Activated CD4-positive, alpha-beta T cell treated with anti-CD3 and anti-CD28 coated beads for 24 hours (primary cell): Measurements from ENCODE around the gene FAM89B.

Experiments used
- DNase-seq, 2 donors: peaks; one replicate each; pipeline ENCODE4 v3.0.0-alpha.2; 2020; ENCODE audit warnings: low read depth in 2 of 2

The FAM89B gene

GRCh38 chr11:65573391-65574079 lies 1.2 kb downstream of the FAM89B start:
- DNase-seq, result no peak

DNA sequence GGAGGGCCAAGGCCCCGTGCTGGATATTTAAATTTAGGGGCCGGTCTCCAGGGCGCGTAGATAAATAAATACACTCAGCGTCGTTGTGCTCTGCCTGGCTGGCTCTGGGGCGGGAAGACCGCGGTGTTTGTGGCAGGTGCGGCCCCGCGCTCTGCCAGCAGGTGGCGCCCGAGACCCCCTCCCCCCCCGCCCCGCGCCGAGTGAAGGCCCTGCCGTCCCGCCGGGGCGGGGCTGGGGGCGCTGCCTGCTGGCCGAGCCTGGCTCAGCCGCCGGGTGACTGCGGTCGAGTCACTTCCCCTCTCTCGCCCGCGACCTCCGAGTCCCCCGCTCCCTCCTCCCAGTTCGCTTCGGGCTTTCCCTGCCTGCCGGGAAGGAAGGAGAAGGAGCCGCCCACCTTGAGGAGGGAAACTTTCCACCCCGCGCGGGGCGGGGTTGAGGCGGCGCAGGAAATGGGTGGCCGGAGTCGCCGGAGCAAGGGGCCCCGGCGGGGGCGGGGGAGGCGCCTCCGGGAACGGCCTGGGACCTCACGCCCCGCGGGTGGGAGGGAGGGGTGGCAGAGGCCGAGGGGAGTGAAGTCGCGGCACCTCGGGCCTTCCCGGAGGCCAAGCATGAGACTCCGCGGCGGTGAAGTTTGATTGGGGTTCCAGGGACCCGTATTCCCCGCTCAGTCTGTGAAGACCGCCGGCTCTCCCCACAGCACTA lies 1.9 kb downstream of the FAM89B start:
- DNase-seq, result peak; percentile 72 to 88

DNA sequence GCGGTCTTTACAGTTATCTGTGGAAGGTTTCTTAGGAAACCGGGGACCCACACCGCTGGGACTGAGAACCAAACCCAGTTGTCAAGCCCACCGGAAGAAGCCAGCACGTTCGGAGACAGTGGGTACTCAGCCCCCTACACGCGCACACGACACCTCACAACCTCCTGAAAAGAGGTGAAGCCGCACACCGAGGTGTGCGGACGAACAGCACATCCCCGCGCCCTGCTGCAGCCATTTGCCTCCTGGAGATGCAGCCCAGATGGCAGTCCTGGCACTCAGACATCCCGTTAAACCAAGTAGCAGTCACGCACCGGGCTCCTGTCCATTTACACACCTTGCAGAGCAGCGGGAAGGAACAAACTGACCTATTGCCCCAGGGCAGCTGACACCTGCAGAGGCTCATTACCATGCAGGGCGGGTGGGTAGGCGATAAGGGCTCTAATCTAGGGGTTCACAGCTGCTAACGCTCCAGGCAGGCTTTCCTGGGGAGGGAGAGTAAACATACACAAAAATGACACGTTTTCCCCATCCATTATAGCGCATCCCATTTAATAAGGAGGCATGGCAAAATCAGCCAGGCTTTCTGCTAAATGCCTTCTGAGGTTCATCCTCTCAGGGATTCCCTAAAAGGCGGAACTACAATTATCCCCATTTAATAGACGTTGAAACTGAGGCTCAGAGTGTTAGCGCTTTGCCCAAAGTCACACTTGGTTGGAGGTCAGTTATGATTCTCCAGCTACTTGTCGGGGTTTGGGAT lies 2.7 kb downstream of the FAM89B start:
- no peak for DNase-seq

DNA sequence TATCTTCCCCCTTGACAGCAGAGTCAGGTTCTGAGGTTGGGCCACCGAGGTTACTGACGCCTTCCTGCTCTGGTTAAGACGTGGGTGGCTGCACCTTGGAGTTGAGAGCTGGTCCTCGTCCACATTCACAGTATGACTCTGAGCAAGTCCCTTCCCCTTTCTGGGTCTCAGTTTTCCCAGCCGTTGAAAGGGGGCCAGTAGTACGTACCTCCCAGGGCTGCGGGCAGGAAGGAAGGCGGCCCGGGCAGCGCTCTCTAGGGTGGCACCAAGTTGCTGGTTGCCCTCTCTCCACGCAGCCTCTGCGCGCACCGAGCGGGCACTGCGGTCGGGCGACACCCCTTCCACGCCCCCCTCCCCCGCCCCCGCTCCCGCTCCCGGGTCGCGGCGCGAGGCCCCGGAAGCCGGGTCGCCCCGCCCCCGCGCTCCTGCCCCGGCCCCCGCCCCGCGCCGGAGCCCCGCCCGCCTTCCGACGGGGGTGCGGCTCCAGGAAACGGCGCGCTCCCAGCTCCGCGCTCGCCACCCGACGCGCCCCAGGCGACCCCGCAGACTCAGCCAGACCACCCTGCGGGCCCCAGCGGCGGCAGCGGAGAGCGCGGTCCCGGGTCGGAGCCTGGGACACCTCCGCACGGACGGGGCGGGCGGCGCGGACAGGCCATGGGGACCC lies 3.4 kb downstream of the FAM89B start, which contains the start of gene EHBP1L1:
TSS of gene EHBP1L1 (plus strand) at position 486 of the 664 bp plus-strand sequence. CDS start 250 bp downstream, outside the sequence.
- DNase-seq, result peak; percentile 44 to 67

GRCh38 chr11:65576232-65576866 lies 4.0 kb downstream of the FAM89B start:
- no peak for DNase-seq

DNA sequence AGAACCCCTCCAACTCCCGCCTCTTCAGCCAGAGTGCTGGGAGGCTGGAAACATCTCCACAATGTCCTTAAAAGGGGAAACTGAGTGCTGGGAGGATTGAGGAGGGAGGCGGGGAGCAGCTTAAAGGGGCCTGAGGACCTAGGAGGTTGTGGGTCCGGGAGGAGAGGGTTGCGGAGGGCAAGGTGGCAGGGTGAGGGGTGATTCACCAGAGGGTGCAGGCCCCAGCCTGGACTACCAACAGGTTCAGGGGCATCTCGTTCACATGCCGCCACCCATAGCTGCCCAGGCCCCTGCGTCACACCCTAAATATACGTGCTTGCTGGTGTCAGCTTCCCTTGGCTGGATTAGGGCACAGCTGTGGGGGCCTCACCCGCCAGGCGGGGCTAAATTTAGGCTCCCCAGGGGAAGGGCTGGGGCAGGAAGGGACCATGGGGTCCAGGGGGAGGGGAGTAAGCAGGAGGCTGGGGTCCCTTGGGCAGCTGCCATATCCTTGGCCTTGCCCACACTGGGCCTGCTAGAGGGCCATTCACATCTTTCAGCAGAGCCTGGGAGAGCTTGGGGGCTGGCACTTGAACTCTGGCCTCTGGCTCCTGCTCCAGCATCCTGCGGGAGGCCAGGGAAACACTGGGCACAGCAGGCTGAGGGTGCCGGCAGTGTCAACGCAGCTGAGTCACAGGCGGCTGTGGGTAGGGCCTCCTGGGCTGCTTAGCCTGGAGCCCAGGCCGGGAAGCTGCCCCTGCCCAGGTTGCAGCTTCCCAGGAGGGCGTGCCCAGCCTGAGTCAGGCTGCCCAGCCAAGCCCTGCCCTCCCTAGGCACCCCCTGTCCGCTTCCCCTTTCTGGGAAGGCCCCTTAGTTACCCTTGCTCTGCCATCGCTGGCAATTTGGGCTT lies 4.8 kb downstream of the FAM89B start:
- no peak for DNase-seq

DNA sequence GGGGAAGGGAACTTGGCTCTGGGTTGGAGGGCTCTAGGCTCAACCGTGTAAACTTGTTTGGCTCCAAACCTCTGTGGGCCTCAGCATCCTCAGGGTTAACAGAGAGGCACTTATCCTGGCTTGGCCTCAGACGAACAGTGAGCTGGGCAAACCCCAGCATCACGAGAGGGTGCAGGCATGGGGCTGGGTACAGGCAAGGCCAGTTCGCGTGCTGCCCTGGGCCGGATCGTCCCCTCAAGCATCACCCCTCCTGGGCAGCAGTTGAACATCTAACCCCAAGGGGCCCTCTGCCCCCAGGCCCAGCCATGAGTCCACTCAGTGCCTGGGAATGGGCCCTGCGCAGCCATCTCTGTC lies 5.4 kb downstream of the FAM89B start:
- DNase-seq, result no peak

GRCh38 chr11:65578134-65578533 lies 5.8 kb downstream of the FAM89B start:
- DNase-seq, result no peak

- no peak for DNase-seq
Observed at GRCh38 chr11:65578667-65579066, 6.3 kb downstream of the FAM89B start.

GRCh38 chr11:65579291-65579690 lies 7.0 kb downstream of the FAM89B start:
- no peak for DNase-seq

DNA sequence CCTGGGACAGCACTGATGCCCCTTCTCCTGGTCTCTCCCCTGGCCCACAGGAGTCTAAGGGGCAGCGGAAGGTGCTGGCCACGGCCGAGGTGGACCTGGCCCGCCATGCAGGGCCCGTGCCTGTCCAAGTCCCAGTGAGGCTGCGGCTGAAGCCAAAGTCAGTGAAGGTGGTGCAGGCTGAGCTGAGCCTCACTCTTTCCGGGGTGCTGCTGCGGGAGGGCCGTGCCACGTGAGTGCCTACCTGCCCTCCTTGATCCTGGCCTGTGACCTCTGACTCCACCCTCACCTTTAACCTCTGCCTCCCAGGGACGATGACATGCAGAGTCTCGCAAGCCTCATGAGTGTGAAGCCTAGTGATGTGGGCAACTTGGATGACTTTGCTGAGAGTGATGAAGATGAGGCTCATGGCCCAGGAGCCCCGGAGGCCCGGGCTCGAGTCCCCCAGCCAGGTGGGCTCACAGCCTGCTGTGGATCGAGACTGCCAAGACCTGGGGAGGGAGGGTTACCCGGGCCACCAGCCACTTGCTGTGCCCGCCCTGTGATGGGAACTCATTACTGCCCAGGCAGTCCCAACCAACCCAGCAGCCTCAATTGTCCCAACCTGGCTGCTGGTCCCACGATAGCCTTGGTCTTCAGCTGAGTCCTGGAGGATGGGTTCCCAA lies 7.8 kb downstream of the FAM89B start:
- no peak for DNase-seq

DNA sequence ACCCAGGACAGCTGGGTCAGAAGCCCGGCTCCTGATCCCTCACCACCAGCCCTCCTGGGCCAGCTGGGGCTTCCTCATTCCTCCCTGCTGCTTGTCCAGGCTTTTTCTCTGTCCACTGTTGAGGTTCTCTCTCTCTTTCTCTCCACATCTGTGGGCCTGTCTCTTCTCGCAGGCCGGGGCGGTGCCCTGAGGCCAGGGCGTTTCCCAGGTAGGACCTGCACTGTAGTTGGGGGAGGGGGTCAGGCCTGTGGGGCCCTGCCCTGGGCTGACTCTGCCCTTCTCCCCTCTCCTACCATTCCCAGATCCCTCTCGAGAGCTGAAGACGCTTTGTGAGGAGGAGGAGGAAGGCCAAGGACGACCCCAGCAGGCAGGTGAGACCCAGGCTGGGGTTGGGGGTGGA lies 8.4 kb downstream of the FAM89B start:
- DNase-seq, result no peak

DNA sequence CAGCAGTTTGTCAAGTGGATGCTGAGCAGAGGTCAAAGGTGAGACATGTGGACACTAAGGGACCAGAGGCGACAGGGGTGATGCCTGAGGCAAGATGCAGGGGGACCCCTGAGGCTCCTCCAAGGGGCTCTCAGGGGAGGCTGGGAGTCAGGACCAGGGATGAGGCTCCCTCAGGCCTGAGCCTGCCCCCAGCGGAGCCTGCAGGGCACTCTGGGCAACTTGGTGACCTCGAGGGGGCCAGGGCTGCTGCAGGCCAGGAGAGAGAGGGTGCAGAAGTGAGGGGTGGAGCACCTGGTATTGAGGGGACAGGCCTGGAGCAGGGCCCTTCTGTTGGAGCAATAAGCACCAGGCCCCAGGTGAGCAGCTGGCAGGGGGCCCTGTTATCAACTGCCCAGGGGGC lies 9.6 kb downstream of the FAM89B start:
- no peak for DNase-seq

GRCh38 chr11:65583589-65583988 lies 11.3 kb downstream of the FAM89B start:
- DNase-seq, result no peak

DNA sequence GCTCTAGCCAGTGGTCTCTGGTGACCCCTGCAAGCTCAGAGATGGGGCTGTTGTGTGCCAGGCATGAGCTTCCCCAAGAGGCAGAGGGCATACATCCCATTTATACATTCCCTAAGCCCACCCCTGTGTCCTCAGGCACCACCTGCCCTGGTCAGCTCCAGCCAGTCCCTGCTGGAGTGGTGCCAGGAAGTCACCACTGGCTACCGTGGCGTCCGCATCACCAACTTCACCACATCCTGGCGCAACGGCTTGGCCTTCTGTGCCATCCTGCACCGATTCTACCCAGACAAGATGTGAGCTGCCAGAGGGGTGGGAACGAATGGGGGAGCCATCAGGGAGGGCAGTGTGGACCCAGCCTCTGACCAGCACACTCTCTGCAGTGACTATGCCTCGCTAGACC lies 11.8 kb downstream of the FAM89B start:
- DNase-seq, result no peak

- no peak for DNase-seq
Observed at GRCh38 chr11:65584723-65585171, 12.4 kb downstream of the FAM89B start.

DNA sequence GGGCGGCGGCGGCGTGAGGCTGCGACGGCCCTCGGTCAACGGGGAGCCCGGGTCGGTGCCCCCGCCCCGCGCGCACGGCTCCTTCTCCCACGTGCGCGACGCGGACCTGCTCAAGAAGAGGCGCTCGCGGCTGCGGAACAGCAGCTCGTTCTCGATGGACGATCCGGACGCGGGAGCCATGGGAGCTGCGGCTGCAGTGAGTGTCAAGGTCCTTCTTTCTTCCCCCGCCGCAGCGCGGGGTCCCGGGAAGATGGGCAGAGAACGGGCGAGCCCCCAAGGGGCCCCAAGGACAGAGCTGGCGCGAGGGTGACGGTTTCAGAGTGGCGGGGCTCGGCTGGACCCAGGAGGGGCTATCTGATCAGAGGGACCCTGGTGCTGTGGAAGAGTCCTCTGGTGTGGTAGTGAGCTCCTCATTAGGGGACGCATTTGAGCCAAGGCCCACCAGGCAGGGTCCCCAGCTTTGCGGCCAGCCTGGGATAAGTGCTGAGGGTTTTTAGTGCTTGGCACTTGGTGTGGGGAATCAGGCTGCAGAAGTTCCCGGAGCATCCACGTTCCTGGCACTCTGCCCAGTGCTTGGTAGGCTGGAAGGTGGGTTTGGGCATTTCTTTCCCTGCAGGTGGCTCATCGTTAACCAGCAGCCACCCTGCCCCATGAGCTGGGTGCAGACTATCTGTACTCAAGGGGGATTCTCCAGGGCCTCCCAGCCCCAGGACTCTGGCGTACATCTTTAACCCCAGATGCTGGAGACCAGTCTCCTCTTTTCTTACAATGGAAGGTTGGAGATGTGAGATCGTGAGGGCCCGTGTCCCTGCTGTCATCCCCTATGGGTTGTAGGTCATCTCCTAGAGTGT lies 13.3 kb downstream of the FAM89B start:
- no peak for DNase-seq

DNA sequence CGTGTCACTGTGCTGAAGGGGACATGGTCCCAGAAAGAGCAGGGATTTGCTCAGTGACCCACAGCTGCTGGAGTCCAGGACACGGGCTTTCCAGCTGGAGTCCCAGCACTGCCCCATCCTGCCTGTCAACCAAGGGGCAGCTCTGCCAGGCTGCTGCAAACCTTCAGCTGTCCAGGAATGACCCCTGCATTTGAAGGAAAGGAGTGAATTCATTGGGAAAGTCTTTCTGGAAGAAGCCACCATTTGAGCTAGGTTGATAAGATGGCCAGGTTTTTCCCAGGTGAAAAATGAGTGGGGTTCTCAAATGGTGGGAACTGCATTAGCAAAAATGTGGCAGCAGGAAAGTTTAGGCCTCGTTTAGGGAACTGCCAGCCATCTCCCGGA lies 13.9 kb downstream of the FAM89B start:
- DNase-seq, result no peak

- no peak for DNase-seq
Observed at GRCh38 chr11:65586676-65587075, 14.3 kb downstream of the FAM89B start.
